Measurements from ENCODE around the gene PANX1.

Gene PANX1, protein sequence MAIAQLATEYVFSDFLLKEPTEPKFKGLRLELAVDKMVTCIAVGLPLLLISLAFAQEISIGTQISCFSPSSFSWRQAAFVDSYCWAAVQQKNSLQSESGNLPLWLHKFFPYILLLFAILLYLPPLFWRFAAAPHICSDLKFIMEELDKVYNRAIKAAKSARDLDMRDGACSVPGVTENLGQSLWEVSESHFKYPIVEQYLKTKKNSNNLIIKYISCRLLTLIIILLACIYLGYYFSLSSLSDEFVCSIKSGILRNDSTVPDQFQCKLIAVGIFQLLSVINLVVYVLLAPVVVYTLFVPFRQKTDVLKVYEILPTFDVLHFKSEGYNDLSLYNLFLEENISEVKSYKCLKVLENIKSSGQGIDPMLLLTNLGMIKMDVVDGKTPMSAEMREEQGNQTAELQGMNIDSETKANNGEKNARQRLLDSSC

DNA sequence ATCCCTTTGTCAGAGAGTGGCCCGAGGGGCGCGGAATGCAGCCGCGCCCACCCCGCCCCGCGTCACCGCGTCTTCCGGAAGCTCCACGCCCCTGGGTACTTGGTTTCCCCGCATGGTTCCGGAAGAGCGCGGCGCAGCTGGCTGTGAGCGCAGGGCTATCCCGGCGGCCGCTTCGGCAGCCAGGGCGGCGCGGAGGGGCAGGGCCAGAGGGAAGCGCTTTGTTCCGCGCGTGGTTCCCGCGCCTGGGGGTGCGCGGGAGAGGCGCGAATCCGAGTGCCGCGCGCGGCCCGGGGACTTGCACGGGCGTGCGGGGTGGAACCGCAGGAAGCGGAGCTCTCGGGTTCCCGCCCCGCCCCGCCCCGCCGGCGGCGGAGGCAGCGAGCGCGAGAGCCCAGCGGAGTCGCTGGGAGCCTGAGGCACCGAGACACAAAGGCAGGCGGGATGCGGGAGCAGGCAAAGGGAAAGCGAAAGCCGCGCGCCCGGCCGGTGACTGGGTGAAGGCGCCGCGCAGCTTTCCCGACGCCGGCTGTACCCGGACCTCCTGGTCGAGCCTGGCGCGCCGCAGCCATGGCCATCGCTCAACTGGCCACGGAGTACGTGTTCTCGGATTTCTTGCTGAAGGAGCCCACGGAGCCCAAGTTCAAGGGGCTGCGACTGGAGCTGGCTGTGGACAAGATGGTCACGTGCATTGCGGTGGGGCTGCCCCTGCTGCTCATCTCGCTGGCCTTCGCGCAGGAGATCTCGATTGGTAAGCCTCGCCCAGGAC is at the start of gene PANX1:
Gene PANX1, plus strand, starts transcription at position 96 of the 766 bp plus-strand sequence. Its CDS starts 472 bp downstream, at position 568.
- TF ChIP-seq, protein P1, sequence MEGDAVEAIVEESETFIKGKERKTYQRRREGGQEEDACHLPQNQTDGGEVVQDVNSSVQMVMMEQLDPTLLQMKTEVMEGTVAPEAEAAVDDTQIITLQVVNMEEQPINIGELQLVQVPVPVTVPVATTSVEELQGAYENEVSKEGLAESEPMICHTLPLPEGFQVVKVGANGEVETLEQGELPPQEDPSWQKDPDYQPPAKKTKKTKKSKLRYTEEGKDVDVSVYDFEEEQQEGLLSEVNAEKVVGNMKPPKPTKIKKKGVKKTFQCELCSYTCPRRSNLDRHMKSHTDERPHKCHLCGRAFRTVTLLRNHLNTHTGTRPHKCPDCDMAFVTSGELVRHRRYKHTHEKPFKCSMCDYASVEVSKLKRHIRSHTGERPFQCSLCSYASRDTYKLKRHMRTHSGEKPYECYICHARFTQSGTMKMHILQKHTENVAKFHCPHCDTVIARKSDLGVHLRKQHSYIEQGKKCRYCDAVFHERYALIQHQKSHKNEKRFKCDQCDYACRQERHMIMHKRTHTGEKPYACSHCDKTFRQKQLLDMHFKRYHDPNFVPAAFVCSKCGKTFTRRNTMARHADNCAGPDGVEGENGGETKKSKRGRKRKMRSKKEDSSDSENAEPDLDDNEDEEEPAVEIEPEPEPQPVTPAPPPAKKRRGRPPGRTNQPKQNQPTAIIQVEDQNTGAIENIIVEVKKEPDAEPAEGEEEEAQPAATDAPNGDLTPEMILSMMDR (IDR thresholded peaks at IDR 0.05; ENCODE audit: control insufficient read depth, insufficient read depth, low read depth, low read length, missing control alignments): no peak
- peak within 1 kb of the TSS; percentile 94 for H3K4me3 ChIP-seq (ENCODE audit: control insufficient read depth, low read depth, low read length)
- DNase-seq (ENCODE audit: low read depth): no peak

DNA sequence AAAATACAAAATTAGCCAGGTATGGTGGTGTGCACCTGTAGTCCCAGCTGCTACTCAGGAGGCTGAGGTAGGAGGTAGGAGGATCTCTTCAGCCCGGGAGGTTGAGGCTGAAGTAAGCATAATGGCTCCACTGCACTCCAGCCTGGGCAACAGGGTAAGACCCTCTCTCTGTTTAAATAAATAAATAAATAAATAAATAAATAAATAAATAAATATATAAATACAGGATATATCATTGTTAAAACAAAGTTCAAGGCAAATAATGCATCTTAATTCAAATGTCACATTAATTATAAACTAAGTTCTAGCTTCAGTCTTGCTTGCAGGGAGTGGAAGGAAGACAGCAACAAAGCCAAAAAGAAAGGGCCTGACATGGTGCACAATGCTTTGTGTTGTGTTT is 44.5 kb upstream of the PANX1 start:
- TF ChIP-seq, protein P1 (IDR thresholded peaks at IDR 0.05; ENCODE audit: control insufficient read depth, insufficient read depth, low read depth, low read length, missing control alignments): no peak

DNA sequence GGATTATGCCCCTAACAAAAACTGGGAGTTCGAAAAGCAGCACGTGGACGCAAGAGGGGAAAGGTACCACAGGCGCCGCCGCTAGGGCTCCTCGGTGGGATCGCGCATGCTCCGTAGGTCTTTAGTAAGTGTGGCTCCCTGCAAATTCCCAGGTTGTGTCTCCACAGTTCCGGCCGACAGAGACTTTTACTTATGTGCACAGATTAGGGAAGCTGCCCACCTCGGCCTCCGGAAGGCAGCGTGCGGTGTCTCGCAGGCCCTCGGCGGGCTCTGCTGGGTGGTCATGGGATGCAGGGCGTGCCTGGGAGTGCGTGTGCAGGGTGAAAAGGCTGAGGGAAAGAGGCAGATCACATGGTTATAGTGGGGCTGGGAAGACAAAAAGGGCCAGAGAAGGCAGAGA is 39.7 kb upstream of the PANX1 start:
- TF ChIP-seq, protein P1 (IDR thresholded peaks at IDR 0.05; ENCODE audit: control insufficient read depth, insufficient read depth, low read depth, low read length, missing control alignments): no peak
- DNase-seq (ENCODE audit: low read depth): no peak
- H3K4me3 ChIP-seq (ENCODE audit: control insufficient read depth, low read depth, low read length): no peak overlapping the region

More for the DNA sequence above, 44.5 kb upstream of the PANX1 start:
- H3K4me3 ChIP-seq (ENCODE audit: control insufficient read depth, low read depth, low read length): no peak overlapping the region
- no peak for DNase-seq (ENCODE audit: low read depth)

DNA sequence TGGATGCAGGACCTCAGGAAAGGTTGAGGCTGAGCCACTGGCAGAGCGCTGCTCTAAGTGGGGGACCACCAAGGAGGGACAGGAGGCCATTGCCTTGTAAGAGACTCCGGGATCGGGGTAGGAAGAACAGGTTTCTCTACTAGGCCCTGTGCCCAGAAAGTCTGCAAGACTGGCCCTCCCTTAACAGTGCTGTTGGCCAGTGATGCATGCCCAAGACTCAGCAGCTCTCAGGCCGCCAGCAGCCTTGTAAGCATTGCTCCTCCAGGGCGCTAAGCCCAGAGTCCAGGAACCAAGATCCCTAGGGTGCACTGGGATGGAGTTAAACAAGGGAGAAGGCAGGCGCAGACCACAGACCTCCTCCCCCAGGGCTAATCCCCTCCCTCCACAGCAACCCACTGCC is 39.3 kb upstream of the PANX1 start:
- DNase-seq (ENCODE audit: low read depth): no peak
- H3K4me3 ChIP-seq (ENCODE audit: control insufficient read depth, low read depth, low read length): no peak overlapping the region
- TF ChIP-seq, protein P1 (IDR thresholded peaks at IDR 0.05; ENCODE audit: control insufficient read depth, insufficient read depth, low read depth, low read length, missing control alignments): no peak

GRCh38 chr11:94090401-94090800 is 38.2 kb upstream of the PANX1 start:
- no peak overlapping the region for H3K4me3 ChIP-seq (ENCODE audit: control insufficient read depth, low read depth, low read length)
- TF ChIP-seq, protein P1 (IDR thresholded peaks at IDR 0.05; ENCODE audit: control insufficient read depth, insufficient read depth, low read depth, low read length, missing control alignments): no peak
- no peak for DNase-seq (ENCODE audit: low read depth)

DNA sequence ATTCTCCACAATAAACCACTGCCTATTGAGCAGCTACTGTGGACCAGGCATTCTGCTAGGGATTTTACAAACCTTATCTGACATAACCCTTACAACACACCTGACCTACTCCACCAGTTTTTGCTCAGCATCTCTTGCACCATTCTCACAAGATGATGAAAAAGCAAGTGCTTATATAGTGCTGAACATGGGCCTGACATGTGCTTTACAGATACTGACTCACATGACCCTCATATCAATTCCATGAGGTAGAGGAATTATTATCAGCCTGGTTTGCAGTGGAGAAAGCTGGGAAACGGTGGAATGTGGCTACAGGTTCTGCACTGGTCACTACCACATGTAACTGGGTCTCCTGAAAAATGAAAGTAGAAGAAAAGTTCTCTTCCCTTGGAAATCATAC is 37.5 kb upstream of the PANX1 start:
- TF ChIP-seq, protein P1 (IDR thresholded peaks at IDR 0.05; ENCODE audit: control insufficient read depth, insufficient read depth, low read depth, low read length, missing control alignments): no peak
- no peak for DNase-seq (ENCODE audit: low read depth)
- no peak overlapping the region for H3K4me3 ChIP-seq (ENCODE audit: control insufficient read depth, low read depth, low read length)
